B cell (primary cell): ENCODE data around the gene MICAL3. TPM values are rescaled to one million over a fixed set of nuclear protein-coding genes. Genes with fewer than 3 reads are reported as not detected.

Source experiments
- ATAC-seq: fragments of 200-7000 bp; cut with Tn5 transposase; one replicate; pipeline ENCODE4 v1.10.0; 2021; ENCODE audit warnings: low read depth, mild to moderate bottlenecking, moderate number of reproducible peaks, moderate library complexity
- CTCF ChIA-PET: fragments of 350-600 bp; sonication (Branson Sonifier 250); formaldehyde crosslinking; loops from one replicate; lab custom pipeline; 2021; ENCODE audit warnings: antibody characterized with exemption, inconsistent platforms; lab: Charles Lee
- POLR2A ChIA-PET: fragments of 350-600 bp; sonication (Branson Sonifier 250); formaldehyde crosslinking; loops from one replicate; lab custom pipeline; 2021; ENCODE audit warnings: antibody characterized with exemption; lab: Charles Lee
- DNase-seq: peaks from one replicate; pipeline ENCODE4 v3.0.0; 2013
- H2AFZ ChIP-seq: 2 replicates; pipeline ENCODE4 v1.6.1; 2012; ENCODE audit warnings: mild to moderate bottlenecking, low read depth, low read length; ENCODE audit not compliant: insufficient read depth, poor library complexity, severe bottlenecking
- H3K27ac ChIP-seq, 2 donors: 1 replicate in 1 of 2; 2 replicates in 1 of 2; pipeline ENCODE4 v1.5.1; 2012 to 2013; ENCODE audit warnings: low read length in 2 of 2, mild to moderate bottlenecking in 2 of 2, moderate library complexity in 1 of 2
- H3K27me3 ChIP-seq, 4 experiments: fragments of 200-600 bp in 1 of 4; sonication (generic) in 1 of 4; replicated peaks in 1 of 4; 1 replicate in 2 of 4; 2 replicates in 2 of 4; pipeline versions ENCODE4 v1.6.1 to v1.7.0; 2013 to 2016; ENCODE audit warnings: low read length in 3 of 4, mild to moderate bottlenecking in 2 of 4, mixed read lengths in 1 of 4, moderate library complexity in 1 of 4; ENCODE audit not compliant: insufficient read depth in 4 of 4, control insufficient read depth in 3 of 4; ENCODE audit errors: control extremely low read depth in 1 of 4
- H3K36me3 ChIP-seq, 2 experiments: replicated peaks in 1 of 2; 1 replicate in 1 of 2; 2 replicates in 1 of 2; pipeline versions ENCODE4 v1.6.1 to v1.7.1; 2013; ENCODE audit warnings: low read length in 1 of 2; ENCODE audit not compliant: insufficient read depth in 2 of 2, control insufficient read depth in 1 of 2; ENCODE audit errors: control extremely low read depth in 1 of 2, extremely low read depth in 1 of 2
- H3K4me1 ChIP-seq, 2 donors: fragments of 200-600 bp in 1 of 2; sonication (generic) in 1 of 2; 1 replicate in 1 of 2; 2 replicates in 1 of 2; pipeline versions ENCODE4 v1.5.1 to v1.6.1; 2013 to 2017; ENCODE audit warnings: low read length in 2 of 2; ENCODE audit not compliant: control insufficient read depth in 2 of 2, insufficient read depth in 2 of 2
- H3K4me2 ChIP-seq: replicated peaks from 2 replicates; pipeline ENCODE3; 2012; ENCODE audit warnings: mild to moderate bottlenecking, low read depth, low read length; ENCODE audit not compliant: poor library complexity, severe bottlenecking
- H3K4me3 ChIP-seq, 5 experiments: fragments of 200-600 bp in 1 of 5; sonication (generic) in 1 of 5; 1 replicate in 3 of 5; 2 replicates in 2 of 5; pipeline versions ENCODE4 v1.5.1 to v1.7.0; 2011 to 2016; ENCODE audit warnings: low read length in 4 of 5, mild to moderate bottlenecking in 4 of 5, low read depth in 2 of 5, control low read depth in 1 of 5, moderate library complexity in 1 of 5; ENCODE audit not compliant: insufficient read depth in 1 of 5; ENCODE audit errors: control extremely low read depth in 1 of 5, extremely low read depth in 1 of 5
- H3K79me2 ChIP-seq: fragments of 200-600 bp; sonication (generic); one replicate; pipeline ENCODE4 v1.6.0; 2016; ENCODE audit warnings: low read length; ENCODE audit not compliant: control insufficient read depth, insufficient read depth
- H3K9ac ChIP-seq: fragments of 200-600 bp; sonication (generic); 2 replicates; pipeline ENCODE4 v1.6.1; 2017; ENCODE audit warnings: mild to moderate bottlenecking, low read length, moderate library complexity
- H3K9me3 ChIP-seq, 3 donors: one replicate each; pipeline versions ENCODE4 v1.6.1 to v1.7.1; 2013; ENCODE audit warnings: low read length in 2 of 3; ENCODE audit not compliant: control insufficient read depth in 2 of 3, insufficient read depth in 1 of 3; ENCODE audit errors: control extremely low read depth in 1 of 3
- H4K20me1 ChIP-seq: 2 replicates; pipeline ENCODE4 v1.6.0; 2012; ENCODE audit warnings: mild to moderate bottlenecking, low read length; ENCODE audit not compliant: insufficient read depth, control insufficient read depth, poor library complexity, severe bottlenecking
- H3K27ac Mint-ChIP-seq: one replicate; pipeline ENCODE4 v1.8.0; 2021; ENCODE audit warnings: mixed read lengths
- H3K27me3 Mint-ChIP-seq: one replicate; pipeline ENCODE4 v1.8.0; 2021; ENCODE audit warnings: mixed read lengths
- H3K4me1 Mint-ChIP-seq: one replicate; pipeline ENCODE4 v1.8.0; 2021; ENCODE audit warnings: mixed read lengths
- H3K4me3 Mint-ChIP-seq: one replicate; pipeline ENCODE4 v1.8.0; 2021; ENCODE audit warnings: mixed read lengths
- H3K9me3 Mint-ChIP-seq: one replicate; pipeline ENCODE4 v1.8.0; 2022; ENCODE audit warnings: mixed read lengths; ENCODE audit not compliant: insufficient read depth
- CTCF ChIP-seq: fragments of 200-600 bp; IDR thresholded peaks from one replicate; pipeline ENCODE4 v1.8.0; 2022; ENCODE audit warnings: antibody characterized with exemption, mild to moderate bottlenecking
- EZH2 ChIP-seq: IDR thresholded peaks from 2 replicates; pipeline ENCODE4 v1.6.1; 2012; ENCODE audit warnings: borderline replicate concordance, low read depth, mild to moderate bottlenecking, moderate library complexity, low read length; ENCODE audit not compliant: insufficient read depth, poor library complexity, severe bottlenecking
- WGBS: methylation state at CpG from one replicate; pipeline ENCODE4 v1.1.5; 2013; ENCODE audit warnings: missing lambda C conversion rate; ENCODE audit not compliant: insufficient coverage; 5-methylcytosine and 5-hydroxymethylcytosine counted together
- intact Hi-C: fragments of 100-400 bp; cut with micrococcal nuclease; formaldehyde crosslinking; loops from one replicate; pipeline ENCODE4 v1.10.0; 2022
- polyA plus RNA-seq: library from polyadenylated mRNA; depleted of rRNA; stranded (reverse); fragments of >200 nt; gene quantifications from 2 replicates; pipeline ENCODE4 v1.2.3, GENCODE V29; 2012
- total RNA-seq, 2 donors: library from RNA; stranded (reverse); fragments of 120-200 nt in 1 of 2; gene quantifications; 1 replicate in 1 of 2; 2 replicates in 1 of 2; pipeline versions ENCODE4 v1.2.3 to v1.2.4, GENCODE V29; 2013 to 2022

The MICAL3 gene
- total and polyA plus RNA-seq, 2 donors (not counting 1 experiment from before 2014, with no cell fraction given), result 50.5 to 253 TPM

- CTCF ChIA-PET, result interaction anchor here (0.5 to 5.7 kb wide), 6 partner anchors 190 to 677 kb away, joined by 3 to 250 read pairs (median 4); partner anchors contain the start of gene PEX26
These were observed 190.9 kb downstream of the MICAL3 start for GRCh38 chr22:17833489-17833888.

GRCh38 chr22:17832665-17833064, 191.7 kb downstream of the MICAL3 start:
- no peak overlapping the region for H3K4me3 Mint-ChIP-seq
- no peak for DNase-seq
- H3K4me2 ChIP-seq, result no peak overlapping the region
- H3K9me3 ChIP-seq, result no peaks in the 10 kb centered on the region
- no peak overlapping the region for H3K27ac ChIP-seq
- H3K4me1 ChIP-seq, result peaks cover 0 to 7% of the 10 kb centered on the region in 2 donors
- peaks cover 0 to 90% of the 10 kb centered on the region in 2 experiments for H3K36me3 ChIP-seq
- H4K20me1 ChIP-seq, result peaks cover 50% of the 10 kb centered on the region
- H3K4me1 Mint-ChIP-seq, result peaks cover 6% of the 10 kb centered on the region
- CTCF ChIA-PET, result interaction anchor here (0.8 to 5.7 kb wide), 2 partner anchors 230 to 243 kb away, joined by 3 to 250 read pairs; partner anchors contain the start of gene PEX26
- H3K27me3 Mint-ChIP-seq, result no peaks in the 10 kb centered on the region
- H3K9me3 Mint-ChIP-seq, result no peaks in the 10 kb centered on the region
- no peak for ATAC-seq
- no peaks in the 10 kb centered on the region for H3K27me3 ChIP-seq
- TF ChIP-seq EZH2 (no peak), CTCF (no peak)
- no peak overlapping the region for H2AFZ ChIP-seq
- intact Hi-C loops, result no loop called here
- H3K79me2 ChIP-seq, result peaks cover 24% of the 10 kb centered on the region
- WGBS, result 93% methylated on average over 10 of the region's 10 CpGs
- H3K4me3 ChIP-seq, result no peak overlapping the region
- H3K9ac ChIP-seq, result no peak overlapping the region
- POLR2A ChIA-PET, result no interaction called here
- no peak overlapping the region for H3K27ac Mint-ChIP-seq

More at GRCh38 chr22:17833489-17833888, 190.9 kb downstream of the MICAL3 start:
- Histone ChIP-seq H3K9me3 (no peaks in the 10 kb centered on the region), H3K79me2 (peaks cover 16% of the 10 kb centered on the region), H3K27me3 (no peaks in the 10 kb centered on the region), H3K27ac (no peak overlapping the region), H2AFZ (no peak overlapping the region), H3K4me2 (no peak overlapping the region), H3K9ac (no peak overlapping the region), H3K4me1 (peaks cover 0 to 7% of the 10 kb centered on the region in 2 donors), H4K20me1 (peaks cover 41% of the 10 kb centered on the region), H3K36me3 (peaks cover 0 to 89% of the 10 kb centered on the region in 2 experiments), H3K4me3 (no peak overlapping the region)
- DNase-seq (no peak), ATAC-seq (no peak)
- Mint-ChIP-seq H3K4me3 (no peak overlapping the region), H3K9me3 (no peaks in the 10 kb centered on the region), H3K4me1 (peaks cover 6% of the 10 kb centered on the region), H3K27me3 (no peaks in the 10 kb centered on the region), H3K27ac (no peak overlapping the region)
- POLR2A ChIA-PET, result no interaction called here
- intact Hi-C loops, result no loop called here
- WGBS, result 99% methylated on average over 8 of the region's 12 CpGs
- TF ChIP-seq CTCF, result no peak
- no peak for TF ChIP-seq EZH2
